ENCODE data around the gene RUSC2.

RUSC2 gene, protein sequence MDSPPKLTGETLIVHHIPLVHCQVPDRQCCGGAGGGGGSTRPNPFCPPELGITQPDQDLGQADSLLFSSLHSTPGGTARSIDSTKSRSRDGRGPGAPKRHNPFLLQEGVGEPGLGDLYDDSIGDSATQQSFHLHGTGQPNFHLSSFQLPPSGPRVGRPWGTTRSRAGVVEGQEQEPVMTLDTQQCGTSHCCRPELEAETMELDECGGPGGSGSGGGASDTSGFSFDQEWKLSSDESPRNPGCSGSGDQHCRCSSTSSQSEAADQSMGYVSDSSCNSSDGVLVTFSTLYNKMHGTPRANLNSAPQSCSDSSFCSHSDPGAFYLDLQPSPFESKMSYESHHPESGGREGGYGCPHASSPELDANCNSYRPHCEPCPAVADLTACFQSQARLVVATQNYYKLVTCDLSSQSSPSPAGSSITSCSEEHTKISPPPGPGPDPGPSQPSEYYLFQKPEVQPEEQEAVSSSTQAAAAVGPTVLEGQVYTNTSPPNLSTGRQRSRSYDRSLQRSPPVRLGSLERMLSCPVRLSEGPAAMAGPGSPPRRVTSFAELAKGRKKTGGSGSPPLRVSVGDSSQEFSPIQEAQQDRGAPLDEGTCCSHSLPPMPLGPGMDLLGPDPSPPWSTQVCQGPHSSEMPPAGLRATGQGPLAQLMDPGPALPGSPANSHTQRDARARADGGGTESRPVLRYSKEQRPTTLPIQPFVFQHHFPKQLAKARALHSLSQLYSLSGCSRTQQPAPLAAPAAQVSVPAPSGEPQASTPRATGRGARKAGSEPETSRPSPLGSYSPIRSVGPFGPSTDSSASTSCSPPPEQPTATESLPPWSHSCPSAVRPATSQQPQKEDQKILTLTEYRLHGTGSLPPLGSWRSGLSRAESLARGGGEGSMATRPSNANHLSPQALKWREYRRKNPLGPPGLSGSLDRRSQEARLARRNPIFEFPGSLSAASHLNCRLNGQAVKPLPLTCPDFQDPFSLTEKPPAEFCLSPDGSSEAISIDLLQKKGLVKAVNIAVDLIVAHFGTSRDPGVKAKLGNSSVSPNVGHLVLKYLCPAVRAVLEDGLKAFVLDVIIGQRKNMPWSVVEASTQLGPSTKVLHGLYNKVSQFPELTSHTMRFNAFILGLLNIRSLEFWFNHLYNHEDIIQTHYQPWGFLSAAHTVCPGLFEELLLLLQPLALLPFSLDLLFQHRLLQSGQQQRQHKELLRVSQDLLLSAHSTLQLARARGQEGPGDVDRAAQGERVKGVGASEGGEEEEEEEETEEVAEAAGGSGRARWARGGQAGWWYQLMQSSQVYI (N-terminal part only)

GRCh38 chr9:35489313-35490154, at the start of gene RUSC2:
Gene RUSC2 (plus strand): TSS chr9:35490111. CDS start chr9:35546522, 56,411 bp downstream.
- DNase-seq = peak; percentile 4

- DNase-seq = no peak
Measured at GRCh38 chr9:35446012-35446411, 43.9 kb upstream of the RUSC2 start.

GRCh38 chr9:35448496-35448895, 41.4 kb upstream of the RUSC2 start:
- DNase-seq = no peak

DNA sequence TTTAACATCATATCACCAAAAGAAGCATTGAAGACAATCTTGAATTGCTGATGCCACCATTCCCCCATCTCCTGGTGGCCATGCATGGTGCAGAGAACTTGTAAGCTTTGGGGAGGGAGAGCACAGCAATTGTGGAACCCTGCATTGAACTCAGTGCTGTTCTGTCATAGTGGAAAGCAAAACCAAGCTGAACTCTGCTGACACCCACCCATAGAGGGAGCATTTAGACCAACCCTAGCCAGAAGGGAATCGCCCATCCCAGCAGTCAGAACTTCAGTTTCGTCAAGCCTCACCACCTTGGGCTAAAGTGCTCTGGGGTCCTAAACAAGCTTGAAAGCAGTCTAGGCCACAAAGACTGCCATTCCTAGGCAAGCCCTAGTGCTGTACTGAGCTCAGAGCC, 37.4 kb upstream of the RUSC2 start:
- DNase-seq = no peak

GRCh38 chr9:35453786-35454185, 36.1 kb upstream of the RUSC2 start:
- DNase-seq = no peak

- DNase-seq = no peak
Measured at GRCh38 chr9:35464141-35465025, 25.5 kb upstream of the RUSC2 start.

- DNase-seq = no peak
Measured at GRCh38 chr9:35470340-35470739, 19.6 kb upstream of the RUSC2 start.

DNA sequence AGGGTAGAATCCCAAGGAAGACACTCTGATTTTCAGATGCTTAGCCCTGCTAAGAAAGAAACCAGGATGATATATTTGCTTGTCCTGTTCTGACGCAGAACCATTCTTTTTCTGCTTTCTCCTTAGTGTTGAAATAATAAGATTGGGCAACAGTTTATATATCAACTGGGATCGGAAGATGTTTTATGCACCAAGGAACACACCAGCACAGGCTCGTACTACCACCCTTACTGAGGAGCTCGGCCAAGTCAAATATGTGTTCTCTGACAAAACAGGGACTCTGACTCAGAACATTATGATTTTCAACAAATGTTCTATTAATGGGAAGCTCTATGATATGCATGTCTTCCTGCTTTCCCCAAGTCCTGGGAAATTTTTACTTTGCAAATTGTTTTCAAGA, 19.0 kb upstream of the RUSC2 start:
- no peak for DNase-seq

DNA sequence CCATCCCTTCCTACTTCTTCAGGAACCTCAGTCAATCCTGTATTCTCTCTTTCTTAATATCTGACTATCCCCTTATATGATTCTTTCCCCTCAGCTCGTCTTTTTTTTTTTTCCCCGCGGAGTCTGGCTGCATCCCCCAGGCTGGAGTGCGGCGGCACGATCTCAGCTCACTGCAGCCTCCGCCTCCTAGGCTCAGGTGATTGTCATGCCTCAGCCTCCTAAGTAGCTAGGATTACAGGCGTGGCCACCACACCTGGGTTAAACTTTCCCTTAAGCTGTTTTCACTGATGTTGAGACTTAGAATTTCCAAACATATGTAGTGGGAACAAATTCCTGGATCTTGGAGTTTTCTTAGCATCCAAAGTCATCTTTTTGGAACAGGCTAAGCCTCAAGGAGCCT, 13.3 kb upstream of the RUSC2 start:
- no peak for DNase-seq

- peak; percentile 5 for DNase-seq
Measured at GRCh38 chr9:35477211-35477855, 12.6 kb upstream of the RUSC2 start.

DNA sequence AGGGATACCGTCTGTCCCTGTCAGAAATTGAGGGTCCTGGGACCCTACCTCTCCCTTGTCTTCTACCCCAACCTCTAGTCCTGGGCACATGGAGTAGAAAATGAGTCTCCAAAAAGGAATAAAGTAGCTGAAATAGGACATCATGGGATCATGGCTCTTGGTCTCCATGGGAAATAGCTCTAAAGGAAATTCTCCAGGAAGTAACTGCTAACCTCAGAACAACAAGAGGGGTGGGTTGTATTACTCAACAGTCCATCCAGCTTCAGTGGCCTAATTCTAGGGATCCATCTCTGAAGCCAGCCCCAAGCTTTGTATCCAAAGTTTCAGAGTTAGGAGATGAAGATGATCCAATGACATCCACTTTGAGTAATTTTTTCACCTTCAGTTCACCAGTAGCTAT, 11.0 kb upstream of the RUSC2 start:
- DNase-seq = no peak

- DNase-seq = no peak
Measured at GRCh38 chr9:35481347-35481975, 8.4 kb upstream of the RUSC2 start.

DNA sequence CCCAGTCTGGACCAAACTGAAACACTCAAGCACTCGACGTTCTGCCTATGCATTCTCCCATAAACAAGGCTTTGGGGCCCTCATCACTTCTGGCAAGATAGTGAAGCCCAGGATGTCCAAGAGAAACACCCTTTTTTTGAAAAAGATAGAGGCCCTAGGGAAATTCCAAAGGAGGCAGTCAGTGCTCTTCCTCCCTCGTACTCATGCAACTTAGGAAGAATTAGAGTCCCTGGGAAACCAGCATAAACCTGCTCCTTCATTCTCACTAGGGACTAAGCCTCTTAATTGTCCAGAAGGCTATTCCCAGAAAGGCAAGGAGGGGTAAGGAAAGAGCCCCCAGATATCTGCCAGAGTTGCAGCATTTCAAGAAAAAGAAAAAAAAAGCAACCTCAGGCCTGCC, 7.8 kb upstream of the RUSC2 start:
- DNase-seq = no peak

DNA sequence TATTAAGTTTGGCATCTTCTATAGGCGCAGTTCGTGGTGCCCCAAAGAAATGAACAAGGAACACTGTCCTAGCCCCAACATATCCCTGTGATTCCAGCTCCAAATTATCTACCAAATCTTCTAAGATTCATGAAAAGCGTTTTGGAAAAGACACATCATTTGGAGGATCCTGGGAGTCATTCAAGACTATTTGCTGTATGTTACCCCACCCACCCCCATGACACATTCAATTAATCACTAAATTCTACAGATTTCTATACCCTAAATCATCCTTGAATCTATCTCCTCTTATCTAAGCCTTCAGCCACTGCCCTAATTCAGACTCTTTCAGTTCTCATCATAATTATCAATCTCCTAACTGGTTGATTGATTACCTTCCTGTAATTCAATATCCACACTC, 5.5 kb upstream of the RUSC2 start:
- no peak for DNase-seq

DNA sequence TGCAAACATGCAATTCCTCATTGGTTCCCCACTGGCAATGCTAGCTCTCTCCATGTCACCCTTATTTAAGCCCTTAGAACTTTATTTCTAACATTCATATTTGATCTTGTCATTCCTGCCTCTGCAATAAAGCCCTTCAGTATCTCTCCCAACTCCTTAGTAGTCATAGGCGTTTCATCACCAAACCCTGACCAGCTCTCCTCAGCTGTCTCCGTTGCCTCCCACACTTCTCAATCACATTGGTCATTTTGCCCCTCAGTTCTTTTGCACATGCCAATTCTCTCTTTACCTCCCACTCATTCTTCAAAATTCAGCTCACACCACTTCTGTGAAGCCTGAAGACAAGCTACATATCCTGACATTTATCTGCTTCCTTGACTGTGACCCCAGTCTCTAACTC, 2.8 kb upstream of the RUSC2 start:
- no peak for DNase-seq

DNA sequence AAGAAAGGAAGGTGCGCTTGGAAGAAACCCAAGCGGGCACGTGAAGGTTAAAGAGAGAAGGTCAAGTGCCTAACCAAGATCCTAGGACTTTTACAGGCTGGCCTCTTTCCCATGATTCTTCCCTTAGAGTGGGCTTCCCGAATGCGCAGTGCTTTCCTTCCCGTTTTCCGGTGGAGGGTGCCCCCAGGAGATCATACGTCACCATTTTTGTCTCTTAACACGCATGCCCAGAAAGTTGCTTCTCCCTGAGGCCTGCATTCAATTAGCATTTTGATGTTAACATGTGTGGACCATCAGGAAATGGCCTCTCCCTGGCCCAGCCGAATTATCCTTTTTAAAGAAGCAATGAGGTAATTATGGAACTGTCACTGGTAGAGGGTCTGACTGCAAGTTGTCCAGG, 1.9 kb upstream of the RUSC2 start:
- DNase-seq = no peak

DNA sequence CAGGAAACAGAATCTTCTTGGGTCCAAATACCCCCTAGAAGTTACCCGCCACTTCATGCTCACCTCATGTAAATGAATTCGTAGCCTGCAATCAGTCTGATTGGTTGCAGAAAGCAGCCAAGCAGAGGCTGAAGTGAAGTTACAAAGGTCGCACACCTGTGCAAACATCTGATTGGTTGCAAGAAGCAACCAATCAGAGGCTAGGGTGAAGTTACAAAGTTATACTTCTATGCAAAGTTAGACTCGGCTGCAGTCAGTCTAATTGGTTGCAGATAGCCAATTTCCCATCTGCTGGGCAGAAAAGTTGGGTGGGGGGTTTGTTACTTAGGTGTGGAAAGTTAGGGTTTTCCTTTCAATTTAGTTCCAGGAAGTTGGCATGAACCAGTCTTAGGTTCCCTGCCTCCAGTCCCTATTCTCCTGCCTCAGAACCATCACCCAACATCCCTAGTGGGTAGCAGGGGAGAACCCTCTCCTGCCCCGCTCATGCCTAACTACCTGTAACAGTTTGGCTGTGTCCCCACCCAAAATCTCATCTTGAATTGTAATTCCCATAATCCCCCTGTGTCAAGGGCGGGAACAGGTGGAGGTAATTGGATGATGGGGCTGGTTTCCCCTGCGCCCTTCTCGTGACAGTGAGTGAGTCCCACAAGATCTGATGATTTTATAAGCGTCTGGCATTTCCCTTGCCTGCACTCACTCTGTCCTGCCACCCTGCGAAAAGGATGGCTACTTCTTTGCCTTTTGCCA, 1.2 kb upstream of the RUSC2 start:
- no peak for DNase-seq

- DNase-seq = no peak
Measured at GRCh38 chr9:35490155-35490909, 421 bp downstream of the RUSC2 start.

Data from SHP77 treated with DMSO at 0.1 percent for 48 hours (cell line).